NOMO-1 treated with DMSO at 0.1 percent for 48 hours (cell line): Measurements from ENCODE around the gene SLC6A9.
A peak's percentile ranks its signal among the peaks of the same experiment; 100 is the strongest.

ENCODE experiments used
- DNase-seq: peaks from one replicate; lab custom pipeline; 2025; ENCODE audit not compliant: unreplicated experiment; lab: John Stamatoyannopoulos, UW

SLC6A9 gene

GRCh38 chr1:43973981-43974442, 57.2 kb downstream of the SLC6A9 start:
- DNase-seq, result no peak

GRCh38 chr1:43971336-43971980, 59.8 kb downstream of the SLC6A9 start:
- no peak for DNase-seq

- no peak for DNase-seq
Measured at GRCh38 chr1:43970911-43971310, 60.4 kb downstream of the SLC6A9 start.

- no peak for DNase-seq
Measured at GRCh38 chr1:43970502-43970901, 60.8 kb downstream of the SLC6A9 start.

- peak; percentile 97 for DNase-seq
Measured at GRCh38 chr1:43969746-43970466, 61.4 kb downstream of the SLC6A9 start, which contains the start of gene DPH2. DPH2 (plus strand) TSS chr1:43970010; CDS start chr1:43970176, 166 bp downstream.

- no peak for DNase-seq
Measured at GRCh38 chr1:43969416-43969745, 61.9 kb downstream of the SLC6A9 start.

GRCh38 chr1:43968348-43968948, 62.8 kb downstream of the SLC6A9 start:
- DNase-seq, result peak; percentile 11

- DNase-seq, result no peak
Measured at GRCh38 chr1:43965316-43965715, 65.9 kb downstream of the SLC6A9 start.

GRCh38 chr1:43963890-43964289, 67.4 kb downstream of the SLC6A9 start:
- DNase-seq, result no peak

- no peak for DNase-seq
Measured at GRCh38 chr1:43963006-43963405, 68.3 kb downstream of the SLC6A9 start.

GRCh38 chr1:43962324-43962723, 68.9 kb downstream of the SLC6A9 start:
- DNase-seq, result no peak

GRCh38 chr1:43961692-43962091, 69.6 kb downstream of the SLC6A9 start:
- no peak for DNase-seq

GRCh38 chr1:43960798-43961197, 70.5 kb downstream of the SLC6A9 start:
- DNase-seq, result no peak

GRCh38 chr1:43958351-43959255, 72.7 kb downstream of the SLC6A9 start:
- DNase-seq, result no peak

- no peak for DNase-seq
Measured at GRCh38 chr1:43957407-43958040, 73.7 kb downstream of the SLC6A9 start.

GRCh38 chr1:43956234-43956633, 75.0 kb downstream of the SLC6A9 start:
- DNase-seq, result no peak

GRCh38 chr1:43954036-43954435, 77.2 kb downstream of the SLC6A9 start:
- no peak for DNase-seq

GRCh38 chr1:43953361-43953760, 77.9 kb downstream of the SLC6A9 start:
- DNase-seq, result no peak

- DNase-seq, result no peak
Measured at GRCh38 chr1:43952731-43953346, 78.4 kb downstream of the SLC6A9 start.
